RWPE1 (cell line): ENCODE results near the gene ENOX2.

Experiments used
- CTCF ChIA-PET: fragments of 350-600 bp; sonication (Branson Sonifier 250); formaldehyde crosslinking; extraction: SDS; loops from one replicate; lab custom pipeline; 2021; lab: Yijun Ruan, JAX
- POLR2A ChIA-PET: fragments of 400-600 bp; formaldehyde crosslinking; extraction: SDS; loops from one replicate; lab custom pipeline; 2020; ENCODE audit warnings: antibody characterized with exemption; ENCODE audit not compliant: low non-redundant PET; lab: Yijun Ruan, JAX
- DNase-seq: peaks from one replicate; pipeline ENCODE4 v3.0.0; 2012; ENCODE audit warnings: low spot score
- H3K27ac ChIP-seq: fragments of 450-650 bp; 2 replicates; pipeline ENCODE4 v1.5.1; 2017
- CTCF ChIP-seq: fragments of 450-650 bp; conservative IDR thresholded peaks from 2 replicates; pipeline ENCODE4 v1.5.1; 2017; ENCODE audit warnings: low read depth, mild to moderate bottlenecking

ENOX2 gene

GRCh38 chrX:130652824-130653578, 250.0 kb downstream of the ENOX2 start:
- no peak for DNase-seq
- no peak for TF ChIP-seq CTCF
- H3K27ac ChIP-seq: no peak overlapping the region
- ChIA-PET CTCF (no interaction called here), POLR2A (no interaction called here)

GRCh38 chrX:130649738-130650137, 253.3 kb downstream of the ENOX2 start:
- no peak overlapping the region for H3K27ac ChIP-seq
- CTCF ChIA-PET: no interaction called here
- no peak for DNase-seq
- TF ChIP-seq CTCF: no peak
- POLR2A ChIA-PET: no interaction called here

- TF ChIP-seq CTCF: no peak
- DNase-seq: no peak
- ChIA-PET POLR2A (no interaction called here), CTCF (no interaction called here)
- H3K27ac ChIP-seq: no peak overlapping the region
These were observed 255.5 kb downstream of the ENOX2 start for GRCh38 chrX:130647468-130647867.

GRCh38 chrX:130645955-130646583, 256.9 kb downstream of the ENOX2 start:
- ChIA-PET CTCF (no interaction called here), POLR2A (no interaction called here)
- TF ChIP-seq CTCF: no peak
- no peak overlapping the region for H3K27ac ChIP-seq
- DNase-seq: no peak

- no peak for DNase-seq
- CTCF ChIA-PET: no interaction called here
- TF ChIP-seq CTCF: no peak
- POLR2A ChIA-PET: no interaction called here
- no peak overlapping the region for H3K27ac ChIP-seq
These were observed 265.4 kb downstream of the ENOX2 start for GRCh38 chrX:130637591-130637990.

GRCh38 chrX:130636277-130636676, 266.7 kb downstream of the ENOX2 start:
- ChIA-PET POLR2A (no interaction called here), CTCF (no interaction called here)
- no peak overlapping the region for H3K27ac ChIP-seq
- DNase-seq: no peak
- TF ChIP-seq CTCF: no peak
